ENCODE measurements around the gene USH2A.

DNA sequence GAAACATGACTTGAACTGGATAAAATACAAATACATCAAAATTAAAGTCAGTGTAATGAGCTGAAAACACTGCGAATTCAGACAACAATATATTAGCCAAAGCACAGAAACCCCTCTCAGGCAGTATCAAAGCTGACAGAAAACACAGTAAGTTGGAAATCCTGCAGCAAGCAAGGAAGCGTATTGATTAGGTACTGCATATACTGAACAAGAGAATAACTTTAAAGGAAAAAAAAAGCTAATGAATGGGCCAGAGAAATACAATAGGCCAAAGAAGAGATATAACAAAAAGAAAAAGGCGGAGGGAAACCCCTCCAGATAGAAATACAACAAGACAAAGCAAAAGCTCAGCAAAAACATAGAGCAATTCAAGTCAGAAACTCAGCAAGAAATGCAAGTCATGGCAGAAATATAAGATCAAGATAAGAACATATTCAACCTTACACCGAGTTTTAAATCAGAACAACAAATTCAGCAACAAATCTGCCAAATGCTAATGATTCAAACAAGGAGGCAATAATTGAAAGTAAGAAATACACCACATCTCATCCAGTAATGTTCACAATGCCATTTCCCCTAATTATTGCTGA is 299.0 kb downstream of the USH2A start:
- TF ChIP-seq EZH2phosphoT487 (IDR thresholded peaks at IDR 0.05; ENCODE audit: low read length) (no peak), EZH2 (optimal IDR thresholded peaks at IDR 0.05; ENCODE audit: low read depth, low read length) (no peak)
